Measurements from ENCODE around the gene INPP5A.

The INPP5A gene

GRCh38 chr10:132779549-132780294 is 242.1 kb downstream of the INPP5A start:
- no peaks in the 10 kb centered on the region for H3K27me3 ChIP-seq (ENCODE audit: insufficient read depth, low read depth, severe bottlenecking)
- TF ChIP-seq CTCF (IDR thresholded peaks at IDR 0.05; ENCODE audit: low read depth, low read length) = no peak

GRCh38 chr10:132780356-132780755 is 242.8 kb downstream of the INPP5A start:
- TF ChIP-seq CTCF (IDR thresholded peaks at IDR 0.05; ENCODE audit: low read depth, low read length) = no peak
- DNase-seq = no peak
- peaks cover 9% of the 10 kb centered on the region for H3K9me3 ChIP-seq (ENCODE audit: severe bottlenecking)
- no peak overlapping the region for H3K27ac ChIP-seq
- no peaks in the 10 kb centered on the region for H3K36me3 ChIP-seq
- H3K4me3 ChIP-seq (ENCODE audit: low read depth, low read length) = no peak overlapping the region
- H3K27me3 ChIP-seq (ENCODE audit: insufficient read depth, low read depth, severe bottlenecking) = no peaks in the 10 kb centered on the region

More at GRCh38 chr10:132779549-132780294, 242.1 kb downstream of the INPP5A start:
- peaks cover 3% of the 10 kb centered on the region for H3K9me3 ChIP-seq (ENCODE audit: severe bottlenecking)
- H3K27ac ChIP-seq = no peak overlapping the region
- no peak for DNase-seq
- no peak overlapping the region for H3K4me3 ChIP-seq (ENCODE audit: low read depth, low read length)
- no peaks in the 10 kb centered on the region for H3K36me3 ChIP-seq

- no peak for DNase-seq
- no peak overlapping the region for H3K4me3 ChIP-seq (ENCODE audit: low read depth, low read length)
- TF ChIP-seq CTCF (IDR thresholded peaks at IDR 0.05; ENCODE audit: low read depth, low read length) = no peak
- peaks cover 4% of the 10 kb centered on the region for H3K27me3 ChIP-seq (ENCODE audit: insufficient read depth, low read depth, severe bottlenecking)
- H3K36me3 ChIP-seq = no peaks in the 10 kb centered on the region
- H3K27ac ChIP-seq = no peak overlapping the region
- peaks cover 9% of the 10 kb centered on the region for H3K9me3 ChIP-seq (ENCODE audit: severe bottlenecking)
Measured at GRCh38 chr10:132781556-132781955, 244.0 kb downstream of the INPP5A start.

- TF ChIP-seq CTCF (IDR thresholded peaks at IDR 0.05; ENCODE audit: low read depth, low read length) = no peak
- no peak overlapping the region for H3K27ac ChIP-seq
- no peaks in the 10 kb centered on the region for H3K36me3 ChIP-seq
- peaks cover 21% of the 10 kb centered on the region for H3K27me3 ChIP-seq (ENCODE audit: insufficient read depth, low read depth, severe bottlenecking)
- H3K9me3 ChIP-seq (ENCODE audit: severe bottlenecking) = peaks cover 9% of the 10 kb centered on the region
- no peak for DNase-seq
- no peak overlapping the region for H3K4me3 ChIP-seq (ENCODE audit: low read depth, low read length)
Measured at GRCh38 chr10:132783165-132783939, 245.8 kb downstream of the INPP5A start.

- Histone ChIP-seq H3K9me3 (ENCODE audit: severe bottlenecking) (peaks cover 9% of the 10 kb centered on the region), H3K4me3 (ENCODE audit: low read depth, low read length) (no peak overlapping the region), H3K27ac (no peak overlapping the region), H3K36me3 (no peaks in the 10 kb centered on the region), H3K27me3 (ENCODE audit: insufficient read depth, low read depth, severe bottlenecking) (peaks cover 30% of the 10 kb centered on the region)
- TF ChIP-seq CTCF (IDR thresholded peaks at IDR 0.05; ENCODE audit: low read depth, low read length) = no peak
- no peak for DNase-seq
Measured at GRCh38 chr10:132783940-132784865, 246.6 kb downstream of the INPP5A start.

All from WERI-Rb-1 (cell line).